ENCODE results near the gene STAP2. TPM values are rescaled to one million over a fixed set of nuclear protein-coding genes. Genes with fewer than 3 reads are reported as not detected.
"Not testable (repeated sequence)": the region's sequence is repeated elsewhere in the genome, so short reads cannot be mapped to it uniquely, and the experiment has no call there.

Gene STAP2
- total and polyA plus RNA-seq, 10 of the 15 experiments (the other 5 are each of a cell fraction or from before 2014, with no cell fraction given): 0.84 to 22.4 (median 15.2) TPM

DNA sequence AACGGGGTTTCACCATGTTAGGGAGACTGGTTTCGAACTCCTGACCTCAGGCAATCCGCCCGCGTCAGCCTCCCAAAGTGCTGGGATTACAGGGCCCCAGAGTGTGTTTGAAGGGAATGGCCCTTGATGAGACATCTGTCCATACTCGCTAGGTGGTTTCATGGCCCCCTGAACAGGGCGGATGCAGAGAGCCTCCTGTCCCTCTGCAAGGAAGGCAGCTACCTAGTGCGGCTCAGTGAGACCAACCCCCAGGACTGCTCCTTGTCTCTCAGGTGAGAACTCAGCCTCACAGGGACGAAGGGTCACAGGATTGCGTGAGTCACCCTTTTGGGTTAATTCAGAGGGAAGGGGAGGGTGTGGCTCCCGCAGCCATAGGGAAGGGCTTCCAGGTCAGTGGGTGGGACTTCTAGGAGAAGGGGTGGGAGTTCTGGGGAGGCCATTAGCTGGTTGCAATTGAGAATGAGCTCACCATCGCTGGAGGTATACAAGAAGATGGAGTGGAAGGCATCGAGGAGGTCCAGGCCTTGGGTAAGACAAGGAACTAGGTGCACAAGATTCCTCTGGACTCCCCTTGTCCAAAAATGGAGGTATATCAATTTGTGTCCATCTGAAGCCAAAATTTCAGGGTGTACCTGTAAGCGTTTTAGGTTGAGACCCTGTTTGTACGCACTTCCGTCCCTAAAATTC lies 50.4 kb downstream of the STAP2 start (continued):
- no peak for TF ChIP-seq ATF7 (IDR thresholded peaks at IDR 0.05; ENCODE audit: low read depth)
- TF ChIP-seq SMAD5 (IDR thresholded peaks at IDR 0.05; ENCODE audit: low read depth): no peak
- no peak for TF ChIP-seq RAD51 (IDR thresholded peaks at IDR 0.05)

DNA sequence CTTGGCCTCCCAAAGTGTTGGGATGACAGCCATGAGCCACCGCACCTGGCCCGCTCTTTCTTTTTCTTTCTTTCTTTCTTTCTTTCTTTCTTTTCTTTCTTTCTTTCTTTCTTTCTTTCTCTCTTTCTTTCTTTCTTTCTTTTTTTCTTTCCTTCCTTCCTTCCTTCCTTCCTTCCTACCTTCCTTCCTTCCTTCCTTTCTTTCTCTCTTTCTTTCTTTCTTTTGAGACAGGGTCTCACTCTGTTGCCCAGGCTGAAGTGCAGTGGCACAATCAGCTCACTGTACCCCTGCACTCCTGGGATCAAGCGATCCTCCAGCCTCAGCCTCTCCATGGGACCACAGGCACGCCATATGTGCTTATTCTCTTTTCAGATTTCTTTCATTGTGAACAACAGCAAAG lies 52.5 kb downstream of the STAP2 start:
- H3K36me3 ChIP-seq (ENCODE audit: control insufficient read depth in 2 of 2, insufficient read depth in 2 of 2, low read length in 1 of 2); H4K20me1 ChIP-seq (ENCODE audit: control insufficient read depth, insufficient read depth); SMC1A ChIA-PET (ENCODE audit: uncharacterized antibody, unreplicated experiment); H3K27me3 ChIP-seq (replicated peaks in 1 of 2; ENCODE audit: control insufficient read depth in 2 of 2, insufficient read depth in 2 of 2, low read length in 1 of 2); H3K4me3 ChIP-seq; intact Hi-C loops (cut with micrococcal nuclease; ENCODE audit: unreplicated experiment); FAIRE-seq; H3K9ac ChIP-seq (ENCODE audit: control insufficient read depth, insufficient read depth, low read length); H3K79me2 ChIP-seq (ENCODE audit: control insufficient read depth, insufficient read depth, low read length); DNase-seq (ENCODE audit: low read depth, low spot score); in situ Hi-C loops (cut with MboI); H3K4me1 ChIP-seq (ENCODE audit: control insufficient read depth, insufficient read depth, low read length); H3K9me3 ChIP-seq (replicated peaks; ENCODE audit: control insufficient read depth, insufficient read depth, low read length); RAD21 ChIA-PET (ENCODE audit: unreplicated experiment); ATAC-seq; H3K27ac ChIP-seq (ENCODE audit: control insufficient read depth, insufficient read depth); H2AFZ ChIP-seq (ENCODE audit: control insufficient read depth, low read depth, low read length); POLR2A ChIA-PET; BruUV-seq (replicated peaks); H3K4me2 ChIP-seq (ENCODE audit: control insufficient read depth, insufficient read depth): not testable (repeated sequence)
- 47% methylated on average over 4 of the region's 4 CpGs for WGBS (ENCODE audit: insufficient coverage, insufficient replicate concordance, low lambda C conversion rate, missing lambda C conversion rate)
- CTCF ChIA-PET: interaction anchor here (0.6 kb wide), 1 partner anchor 115 kb away, joined by 3 read pairs; no protein-coding TSS in a partner anchor

DNA sequence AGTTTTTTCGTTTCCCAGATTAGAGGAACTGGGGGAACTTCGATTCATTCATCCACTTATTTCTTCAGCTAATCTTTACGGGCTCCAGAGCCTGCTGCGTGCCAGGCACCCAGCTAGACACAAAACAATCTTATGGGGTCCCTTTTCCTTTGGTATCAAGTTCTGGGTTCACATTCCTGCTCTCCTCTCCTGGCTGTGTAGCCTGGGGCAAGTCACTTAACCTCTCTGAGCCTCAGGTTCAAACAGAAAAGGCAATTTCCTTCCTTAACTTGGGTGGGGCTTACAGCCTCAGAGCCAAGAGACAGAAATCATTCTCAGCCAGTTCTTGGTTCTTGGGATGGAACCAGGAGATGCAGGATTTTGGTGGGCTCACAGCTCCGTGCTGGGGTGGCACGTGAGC lies 53.7 kb downstream of the STAP2 start:
- no TSS peak for BruUV-seq (replicated peaks)
- Histone ChIP-seq H3K4me1 (ENCODE audit: control insufficient read depth, insufficient read depth, low read length) (no peaks in the 10 kb centered on the region), H3K9me3 (replicated peaks; ENCODE audit: control insufficient read depth, insufficient read depth, low read length) (no peaks in the 10 kb centered on the region), H3K79me2 (ENCODE audit: control insufficient read depth, insufficient read depth, low read length) (no peaks in the 10 kb centered on the region), H3K9ac (ENCODE audit: control insufficient read depth, insufficient read depth, low read length) (no peak overlapping the region), H4K20me1 (ENCODE audit: control insufficient read depth, insufficient read depth) (no peaks in the 10 kb centered on the region), H2AFZ (ENCODE audit: control insufficient read depth, low read depth, low read length) (no peak overlapping the region), H3K4me3 (no peak overlapping the region), H3K36me3 (ENCODE audit: control insufficient read depth in 2 of 2, insufficient read depth in 2 of 2, low read length in 1 of 2) (no peaks in the 10 kb centered on the region), H3K27ac (ENCODE audit: control insufficient read depth, insufficient read depth) (no peak overlapping the region), H3K27me3 (replicated peaks in 1 of 2; ENCODE audit: control insufficient read depth in 2 of 2, insufficient read depth in 2 of 2, low read length in 1 of 2) (no peaks in the 10 kb centered on the region; a peak in 1 of 4 replicates), H3K4me2 (ENCODE audit: control insufficient read depth, insufficient read depth) (no peak overlapping the region)
- in situ Hi-C loops (cut with MboI) (no loop called here), intact Hi-C loops (cut with micrococcal nuclease; ENCODE audit: unreplicated experiment) (no loop called here)
- no peak for FAIRE-seq
- ATAC-seq: no peak
- SMC1A ChIA-PET (ENCODE audit: uncharacterized antibody, unreplicated experiment): no interaction called here
- DNase-seq (ENCODE audit: low read depth, low spot score): no peak
- TF ChIP-seq FOXM1 (IDR thresholded peaks at IDR 0.05; ENCODE audit: low read depth, low read length) (no peak), SIX5 (IDR thresholded peaks at IDR 0.05; ENCODE audit: low read depth, low read length, severe bottlenecking) (no peak)
- WGBS (ENCODE audit: insufficient coverage, insufficient replicate concordance, low lambda C conversion rate, missing lambda C conversion rate): 26% methylated on average over 6 of the region's 6 CpGs
- CTCF ChIA-PET: no interaction called here
- RAD21 ChIA-PET (ENCODE audit: unreplicated experiment): no interaction called here
- POLR2A ChIA-PET: no interaction called here

Measured in GM12878 (cell line).